ENCODE measurements around the gene SEC24D.
A peak's percentile ranks its signal among the peaks of the same experiment; 100 is the strongest.

SEC24D gene

DNA sequence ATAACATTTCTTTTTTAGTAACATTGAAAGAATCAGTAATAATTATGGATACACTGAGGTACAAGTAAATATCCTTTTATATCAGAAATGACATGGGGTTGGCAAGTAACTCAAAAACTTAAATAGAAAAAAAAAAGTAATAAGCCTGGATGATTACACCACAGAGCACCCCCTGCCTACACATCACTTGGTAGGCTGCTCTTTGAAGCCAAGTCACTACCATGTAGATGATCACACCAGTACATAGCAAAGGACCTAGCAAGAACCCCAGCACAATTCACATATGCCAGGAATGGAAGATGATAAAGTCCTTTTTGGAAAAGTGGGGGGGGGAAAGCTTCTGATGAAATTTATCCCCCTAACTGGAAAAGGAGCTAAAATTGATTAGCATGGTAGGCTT, 93.9 kb downstream of the SEC24D start:
- TF ChIP-seq EZH2phosphoT487 (IDR thresholded peaks at IDR 0.05; ENCODE audit: borderline replicate concordance) (no peak), CTCF (conservative IDR thresholded peaks at IDR 0.05; ENCODE audit: low read length) (no peak)
- Histone ChIP-seq H3K4me2 (ENCODE audit: low read depth, low read length, poor library complexity, severe bottlenecking) (no peak overlapping the region), H3K79me2 (ENCODE audit: insufficient read depth, low read length) (no peaks in the 10 kb centered on the region), H4K20me1 (ENCODE audit: insufficient read depth, low read length, poor library complexity, severe bottlenecking) (no peaks in the 10 kb centered on the region), H3K9ac (ENCODE audit: low read depth, low read length, poor library complexity, severe bottlenecking) (no peak overlapping the region), H3F3A (ENCODE audit: low read depth) (no peaks in the 10 kb centered on the region), H3K9me2 (replicated peaks; ENCODE audit: low read depth, low read length) (no peaks in the 10 kb centered on the region), H3K4me3 (ENCODE audit: low read length, poor library complexity, severe bottlenecking) (no peak overlapping the region), H2AFZ (ENCODE audit: low read length) (no peak overlapping the region), H3K4me1 (ENCODE audit: insufficient read depth, low read length, poor library complexity, severe bottlenecking) (no peaks in the 10 kb centered on the region), H3K36me3 (ENCODE audit: insufficient read depth, low read length) (peaks cover 55% of the 10 kb centered on the region), H3K9me3 (ENCODE audit: insufficient read depth, low read depth, low read length) (no peaks in the 10 kb centered on the region), H3K27me3 (ENCODE audit: insufficient read depth, low read length, poor library complexity, severe bottlenecking) (no peaks in the 10 kb centered on the region)

DNA sequence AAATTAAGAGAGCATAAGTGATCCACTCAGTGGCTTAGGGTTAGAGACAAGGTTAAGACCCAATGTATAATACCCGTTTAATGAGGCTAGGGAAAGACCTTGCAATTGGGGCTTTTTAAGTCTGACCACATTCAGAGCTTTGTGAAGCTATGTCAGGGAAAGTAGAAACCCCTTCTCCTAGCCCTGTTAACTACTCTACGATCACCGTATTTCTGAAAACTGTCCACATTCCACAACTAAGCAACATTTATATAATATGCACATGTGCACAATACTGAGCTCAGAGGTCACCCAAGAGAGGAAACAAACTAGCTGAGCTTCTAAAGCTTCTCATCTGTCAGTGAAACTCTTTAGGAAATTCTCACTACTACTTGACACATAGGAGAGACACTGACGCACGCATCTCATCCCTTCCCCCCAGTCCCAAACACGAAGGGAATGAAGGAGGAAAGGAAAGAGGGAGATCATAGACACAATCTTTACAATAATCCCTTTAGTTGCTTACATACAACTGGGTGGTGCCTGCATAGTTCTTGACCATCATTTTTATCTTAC, 94.5 kb downstream of the SEC24D start:
- H3K4me1 ChIP-seq (ENCODE audit: insufficient read depth, low read length, poor library complexity, severe bottlenecking) = no peaks in the 10 kb centered on the region
- no peak overlapping the region for H3K4me2 ChIP-seq (ENCODE audit: low read depth, low read length, poor library complexity, severe bottlenecking)
- H4K20me1 ChIP-seq (ENCODE audit: insufficient read depth, low read length, poor library complexity, severe bottlenecking) = no peaks in the 10 kb centered on the region
- H3K36me3 ChIP-seq (ENCODE audit: insufficient read depth, low read length) = peaks cover 54% of the 10 kb centered on the region
- no peak overlapping the region for H2AFZ ChIP-seq (ENCODE audit: low read length)
- no peaks in the 10 kb centered on the region for H3K27me3 ChIP-seq (ENCODE audit: insufficient read depth, low read length, poor library complexity, severe bottlenecking)
- H3K9ac ChIP-seq (ENCODE audit: low read depth, low read length, poor library complexity, severe bottlenecking) = no peak overlapping the region
- no peak for TF ChIP-seq EZH2phosphoT487 (IDR thresholded peaks at IDR 0.05; ENCODE audit: borderline replicate concordance)
- TF ChIP-seq CTCF (conservative IDR thresholded peaks at IDR 0.05; ENCODE audit: low read length) = no peak
- H3K9me3 ChIP-seq (ENCODE audit: insufficient read depth, low read depth, low read length) = no peaks in the 10 kb centered on the region
- no peak overlapping the region for H3K4me3 ChIP-seq (ENCODE audit: low read length, poor library complexity, severe bottlenecking)
- H3F3A ChIP-seq (ENCODE audit: low read depth) = no peaks in the 10 kb centered on the region
- H3K9me2 ChIP-seq (replicated peaks; ENCODE audit: low read depth, low read length) = no peaks in the 10 kb centered on the region
- H3K79me2 ChIP-seq (ENCODE audit: insufficient read depth, low read length) = no peaks in the 10 kb centered on the region

GRCh38 chr4:118740869-118741268, 95.1 kb downstream of the SEC24D start:
- Histone ChIP-seq H3K4me3 (ENCODE audit: low read length, poor library complexity, severe bottlenecking) (no peak overlapping the region), H3K27me3 (ENCODE audit: insufficient read depth, low read length, poor library complexity, severe bottlenecking) (no peaks in the 10 kb centered on the region), H2AFZ (ENCODE audit: low read length) (no peak overlapping the region), H3K9me2 (replicated peaks; ENCODE audit: low read depth, low read length) (no peaks in the 10 kb centered on the region), H4K20me1 (ENCODE audit: insufficient read depth, low read length, poor library complexity, severe bottlenecking) (no peaks in the 10 kb centered on the region), H3K9me3 (ENCODE audit: insufficient read depth, low read depth, low read length) (no peaks in the 10 kb centered on the region), H3K9ac (ENCODE audit: low read depth, low read length, poor library complexity, severe bottlenecking) (no peak overlapping the region), H3K79me2 (ENCODE audit: insufficient read depth, low read length) (no peaks in the 10 kb centered on the region), H3K4me1 (ENCODE audit: insufficient read depth, low read length, poor library complexity, severe bottlenecking) (no peaks in the 10 kb centered on the region), H3F3A (ENCODE audit: low read depth) (no peaks in the 10 kb centered on the region), H3K36me3 (ENCODE audit: insufficient read depth, low read length) (peaks cover 55% of the 10 kb centered on the region), H3K4me2 (ENCODE audit: low read depth, low read length, poor library complexity, severe bottlenecking) (no peak overlapping the region)
- TF ChIP-seq CTCF (conservative IDR thresholded peaks at IDR 0.05; ENCODE audit: low read length) (peak; percentile 53), EZH2phosphoT487 (IDR thresholded peaks at IDR 0.05; ENCODE audit: borderline replicate concordance) (no peak)
